CD8-positive, alpha-beta memory T cell (primary cell): Measurements from ENCODE around the gene VWA5B1. TPM values are rescaled to one million over a fixed set of nuclear protein-coding genes. Genes with fewer than 3 reads are reported as not detected.

ENCODE experiments used
- CTCF ChIA-PET: fragments of 350-600 bp; sonication (Branson Sonifier 250); formaldehyde crosslinking; loops from one replicate; lab custom pipeline; 2021; ENCODE audit warnings: antibody characterized with exemption; lab: Charles Lee
- POLR2A ChIA-PET: fragments of 350-600 bp; sonication (Branson Sonifier 250); formaldehyde crosslinking; loops from one replicate; lab custom pipeline; 2021; ENCODE audit warnings: antibody characterized with exemption; lab: Charles Lee
- DNase-seq, 5 donors: peaks; one replicate each; pipeline versions ENCODE4 v3.0.0 to v3.0.0-alpha.2; 2020 to 2022; ENCODE audit warnings: mixed read lengths in 1 of 5
- H3K27ac ChIP-seq: one replicate; pipeline ENCODE4 v1.7.0; 2013; ENCODE audit warnings: low read depth, mild to moderate bottlenecking, low read length, moderate library complexity
- H3K27me3 ChIP-seq: 2 replicates; pipeline ENCODE4 v1.7.0; 2013; ENCODE audit warnings: low read length, mild to moderate bottlenecking; ENCODE audit not compliant: insufficient read depth, poor library complexity, severe bottlenecking
- H3K36me3 ChIP-seq: 2 replicates; pipeline ENCODE4 v1.7.0; 2013; ENCODE audit warnings: mild to moderate bottlenecking, low read length, moderate library complexity; ENCODE audit not compliant: insufficient read depth
- H3K4me1 ChIP-seq: 2 replicates; pipeline ENCODE4 v1.7.0; 2013; ENCODE audit warnings: mild to moderate bottlenecking, low read length, moderate library complexity; ENCODE audit not compliant: insufficient read depth
- H3K4me3 ChIP-seq: 2 replicates; pipeline ENCODE4 v1.7.0; 2013; ENCODE audit warnings: mild to moderate bottlenecking, low read length
- H3K9me3 ChIP-seq: 2 replicates; pipeline ENCODE4 v1.7.0; 2013; ENCODE audit warnings: mild to moderate bottlenecking, low read length
- H3K27ac Mint-ChIP-seq, 8 donors: one replicate each; pipeline ENCODE4 v1.8.0; 2020 to 2021; ENCODE audit warnings: mixed read lengths in 8 of 8, mild to moderate bottlenecking in 6 of 8, inconsistent platforms in 3 of 8, moderate library complexity in 3 of 8
- H3K27me3 Mint-ChIP-seq, 2 donors: one replicate each; pipeline ENCODE4 v1.8.0; 2020 to 2021; ENCODE audit warnings: mixed read lengths in 2 of 2, mild to moderate bottlenecking in 1 of 2, moderate library complexity in 1 of 2
- H3K36me3 Mint-ChIP-seq, 3 donors: one replicate each; pipeline ENCODE4 v1.8.0; 2020 to 2021; ENCODE audit warnings: mixed read lengths in 3 of 3, inconsistent platforms in 1 of 3, mild to moderate bottlenecking in 1 of 3
- H3K4me1 Mint-ChIP-seq, 3 donors: one replicate each; pipeline ENCODE4 v1.8.0; 2020 to 2021; ENCODE audit warnings: mixed read lengths in 3 of 3, inconsistent platforms in 1 of 3, mild to moderate bottlenecking in 1 of 3
- H3K4me3 Mint-ChIP-seq, 7 donors: one replicate each; pipeline ENCODE4 v1.8.0; 2020 to 2021; ENCODE audit warnings: mixed read lengths in 7 of 7, mild to moderate bottlenecking in 6 of 7, moderate library complexity in 4 of 7, inconsistent platforms in 2 of 7
- H3K9me3 Mint-ChIP-seq, 5 donors: one replicate each; pipeline ENCODE4 v1.8.0; 2020 to 2022; ENCODE audit warnings: mixed read lengths in 5 of 5, mild to moderate bottlenecking in 3 of 5, moderate library complexity in 2 of 5, inconsistent platforms in 1 of 5
- polyA plus RNA-seq: library from polyadenylated mRNA; unstranded; fragments of 300-500 nt; fragmentation: Illumina TruSeq; gene quantifications from one replicate; pipeline ENCODE4 v1.2.3, GENCODE V29; 2021
- total RNA-seq, 2 experiments: library from RNA; stranded (reverse); gene quantifications; one replicate each; pipeline ENCODE4 v1.2.3, GENCODE V29; 2021

The VWA5B1 gene
- total and polyA plus RNA-seq, 3 experiments from 2014 or later, result not detected

DNA sequence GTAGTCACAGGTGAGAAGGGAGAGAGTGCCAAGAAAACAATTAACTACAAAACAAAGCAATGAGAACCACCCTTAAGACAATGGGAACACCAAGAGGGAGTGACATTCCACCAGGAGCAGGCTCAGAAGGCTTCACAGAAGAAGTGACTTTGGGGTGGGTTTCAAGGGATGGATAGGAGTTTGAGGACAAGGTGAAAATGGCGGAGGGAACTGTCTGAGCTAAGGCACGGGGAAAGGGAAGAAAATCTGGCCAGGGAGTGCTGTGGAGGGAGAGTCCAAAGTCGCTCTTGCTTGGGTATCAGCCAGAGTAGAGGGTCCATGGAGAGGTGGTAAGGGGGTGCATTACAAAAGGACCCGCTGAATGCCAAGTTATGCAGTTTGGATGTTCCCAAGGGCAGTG is 108.1 kb downstream of the VWA5B1 start:
- H3K4me3 ChIP-seq, result no peak overlapping the region
- H3K27ac ChIP-seq, result no peak overlapping the region
- ChIA-PET POLR2A (no interaction called here), CTCF (no interaction called here)
- Mint-ChIP-seq H3K36me3 (peaks cover 0 to 6% (median 0%) of the 10 kb centered on the region in 3 donors), H3K27me3 (peaks cover 21 to 58% of the 10 kb centered on the region in 2 donors), H3K4me3 (no peak overlapping the region), H3K9me3 (peaks cover 8 to 18% (median 17%) of the 10 kb centered on the region in 5 donors), H3K27ac (no peak overlapping the region), H3K4me1 (no peaks in the 10 kb centered on the region)
- peaks cover 1% of the 10 kb centered on the region for H3K27me3 ChIP-seq
- no peaks in the 10 kb centered on the region for H3K4me1 ChIP-seq
- DNase-seq, result no peak
- H3K9me3 ChIP-seq, result no peaks in the 10 kb centered on the region
- H3K36me3 ChIP-seq, result no peaks in the 10 kb centered on the region

DNA sequence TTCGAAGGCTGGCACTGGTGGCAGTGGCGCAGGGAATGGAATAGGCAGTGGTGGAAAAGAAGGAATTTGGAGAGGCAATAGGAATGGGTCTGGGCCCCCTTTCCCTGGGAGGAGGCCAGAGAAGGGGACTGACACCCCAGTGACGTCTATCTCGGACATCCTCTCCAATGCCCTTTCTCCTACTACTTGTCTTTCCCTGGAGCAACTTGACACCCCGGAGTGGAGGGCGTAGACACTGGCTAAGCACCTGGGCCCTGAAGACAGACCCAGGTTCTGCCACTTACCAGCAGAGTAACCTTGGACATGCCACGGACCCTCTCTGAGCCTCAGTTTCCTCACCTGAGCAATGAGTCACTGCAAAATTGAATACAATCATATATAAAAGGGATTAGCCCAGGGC is 108.5 kb downstream of the VWA5B1 start:
- peaks cover 8 to 17% (median 13%) of the 10 kb centered on the region in 5 donors for H3K9me3 Mint-ChIP-seq
- Histone ChIP-seq H3K4me1 (no peaks in the 10 kb centered on the region), H3K36me3 (no peaks in the 10 kb centered on the region), H3K27ac (no peak overlapping the region), H3K9me3 (no peaks in the 10 kb centered on the region), H3K27me3 (peaks cover 4% of the 10 kb centered on the region), H3K4me3 (no peak overlapping the region)
- peaks cover 23 to 63% of the 10 kb centered on the region in 2 donors for H3K27me3 Mint-ChIP-seq
- peaks cover 0 to 6% (median 0%) of the 10 kb centered on the region in 3 donors for H3K36me3 Mint-ChIP-seq
- ChIA-PET CTCF (no interaction called here), POLR2A (no interaction called here)
- no peak overlapping the region for H3K4me3 Mint-ChIP-seq
- peak overlapping the region in 1 of 8 donors; percentile 68 for H3K27ac Mint-ChIP-seq
- H3K4me1 Mint-ChIP-seq, result no peaks in the 10 kb centered on the region
- DNase-seq, result no peak

DNA sequence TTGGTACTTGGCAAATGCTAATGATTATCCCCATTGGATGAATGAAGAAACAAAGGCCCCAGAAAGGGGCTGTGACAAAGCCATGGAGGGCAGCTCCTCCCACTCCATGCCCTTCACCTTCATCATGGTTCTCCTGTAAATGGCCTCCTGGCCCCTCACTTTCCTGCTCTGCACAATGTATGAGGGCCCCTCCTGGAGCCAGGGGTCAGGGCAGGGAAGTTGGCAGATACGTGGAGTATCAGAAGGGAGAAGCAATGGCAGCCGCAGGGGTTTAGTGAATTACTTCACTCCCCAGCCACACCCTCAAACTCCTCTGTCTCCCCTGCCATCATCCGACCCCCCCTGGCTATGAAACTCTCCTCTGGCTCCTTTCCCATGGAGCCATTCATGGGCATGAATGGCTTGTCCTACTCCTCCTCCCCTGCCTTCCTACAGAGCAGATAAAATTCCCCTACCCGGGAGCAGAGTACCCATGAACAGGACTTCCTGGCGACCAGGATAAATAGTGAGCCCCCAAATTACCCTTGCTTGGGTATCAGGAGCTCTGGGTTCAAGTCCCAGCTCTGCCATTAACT is 109.0 kb downstream of the VWA5B1 start:
- Mint-ChIP-seq H3K9me3 (peaks cover 8 to 16% (median 11%) of the 10 kb centered on the region in 5 donors), H3K27me3 (peaks cover 28 to 68% of the 10 kb centered on the region in 2 donors), H3K36me3 (peaks cover 0 to 6% (median 0%) of the 10 kb centered on the region in 3 donors), H3K27ac (no peak overlapping the region), H3K4me1 (no peaks in the 10 kb centered on the region), H3K4me3 (no peak overlapping the region)
- no peaks in the 10 kb centered on the region for H3K4me1 ChIP-seq
- no peak for DNase-seq
- H3K27me3 ChIP-seq, result peaks cover 9% of the 10 kb centered on the region
- no peaks in the 10 kb centered on the region for H3K9me3 ChIP-seq
- H3K4me3 ChIP-seq, result no peak overlapping the region
- H3K36me3 ChIP-seq, result no peaks in the 10 kb centered on the region
- no peak overlapping the region for H3K27ac ChIP-seq
- CTCF ChIA-PET, result no interaction called here
- POLR2A ChIA-PET, result no interaction called here

DNA sequence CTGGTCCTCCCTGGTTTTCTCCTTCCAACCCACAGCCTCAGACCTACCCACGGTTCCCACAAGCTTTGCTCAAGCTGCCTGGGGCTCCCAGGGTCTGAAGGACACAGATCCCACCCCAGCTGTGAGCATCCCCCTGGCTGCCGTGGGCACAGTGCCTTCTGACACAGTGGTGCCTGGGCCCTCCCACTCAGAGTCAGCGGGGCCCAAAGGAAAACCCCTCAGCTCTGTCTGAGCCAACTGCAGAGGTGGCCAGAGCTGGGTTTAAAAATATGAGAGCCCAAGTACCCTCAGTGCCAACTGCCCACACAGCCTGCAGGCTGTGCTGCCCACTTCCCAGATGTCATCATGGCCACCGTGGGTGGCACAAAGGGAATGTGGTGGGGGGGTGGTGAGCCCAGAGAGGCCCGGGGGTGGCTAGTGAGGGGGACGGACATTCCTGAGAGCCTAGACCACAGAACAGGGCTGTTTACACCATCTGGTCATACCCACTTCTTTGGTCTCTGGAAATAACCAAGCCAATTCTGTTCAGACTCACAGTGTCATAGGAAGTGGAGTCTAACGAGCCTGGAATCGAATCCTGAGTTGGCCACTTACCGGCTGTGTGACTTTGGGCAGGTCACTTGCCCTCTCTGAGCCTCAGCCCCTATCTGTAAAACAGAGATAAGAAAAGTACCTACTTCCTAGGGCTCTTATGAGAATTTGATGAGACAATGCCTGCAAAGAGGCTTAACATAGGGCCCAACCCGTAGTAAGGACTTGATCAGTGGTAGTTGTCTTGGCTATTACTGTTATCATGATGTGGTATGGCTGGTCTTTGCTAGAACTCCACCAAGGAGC is 109.9 kb downstream of the VWA5B1 start:
- Mint-ChIP-seq H3K4me3 (no peak overlapping the region), H3K9me3 (peaks cover 1 to 7% (median 6%) of the 10 kb centered on the region in 5 donors), H3K36me3 (peaks cover 0 to under 1% (median 0%) of the 10 kb centered on the region in 3 donors), H3K27me3 (peaks cover 34 to 72% of the 10 kb centered on the region in 2 donors), H3K27ac (no peak overlapping the region), H3K4me1 (no peaks in the 10 kb centered on the region)
- H3K27me3 ChIP-seq, result peaks cover 11% of the 10 kb centered on the region
- ChIA-PET CTCF (no interaction called here), POLR2A (no interaction called here)
- no peak overlapping the region for H3K27ac ChIP-seq
- H3K36me3 ChIP-seq, result no peaks in the 10 kb centered on the region
- no peak for DNase-seq
- H3K9me3 ChIP-seq, result no peaks in the 10 kb centered on the region
- H3K4me3 ChIP-seq, result no peak overlapping the region
- H3K4me1 ChIP-seq, result no peaks in the 10 kb centered on the region

DNA sequence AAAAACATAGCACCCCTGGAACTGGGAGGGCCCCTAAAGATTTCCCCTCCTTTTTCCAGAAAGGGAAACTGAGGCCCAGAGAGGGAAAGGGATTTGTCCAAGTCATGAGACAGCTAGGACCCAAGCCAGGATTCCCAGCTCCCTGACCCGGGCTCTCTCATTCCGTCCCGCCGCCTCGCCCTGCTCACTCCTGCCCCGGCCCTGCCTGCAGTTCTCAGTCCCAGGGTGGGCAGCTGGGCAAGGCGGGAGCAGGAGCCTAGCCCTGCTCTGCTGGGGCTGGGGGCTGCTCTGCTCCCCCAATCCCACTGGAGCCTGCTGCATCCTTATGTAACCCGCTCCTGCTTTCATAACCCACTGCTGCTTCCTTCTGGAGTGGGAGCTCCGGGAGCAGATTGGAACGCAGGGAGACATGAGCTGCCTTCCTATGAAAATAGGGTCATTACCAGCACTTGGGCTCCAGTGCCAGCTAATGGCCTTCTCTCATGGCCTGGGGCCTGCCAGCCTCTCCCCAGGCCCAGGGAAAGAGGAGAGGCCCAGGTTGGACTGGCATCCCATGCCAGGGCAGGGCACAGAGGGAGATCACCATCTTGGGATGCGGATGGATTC is 110.8 kb downstream of the VWA5B1 start:
- Histone ChIP-seq H3K9me3 (no peaks in the 10 kb centered on the region), H3K4me3 (no peak overlapping the region), H3K27ac (no peak overlapping the region), H3K4me1 (no peaks in the 10 kb centered on the region), H3K27me3 (peaks cover 11% of the 10 kb centered on the region), H3K36me3 (no peaks in the 10 kb centered on the region)
- ChIA-PET POLR2A (no interaction called here), CTCF (no interaction called here)
- Mint-ChIP-seq H3K4me1 (no peaks in the 10 kb centered on the region), H3K27me3 (peaks cover 33 to 75% of the 10 kb centered on the region in 2 donors), H3K27ac (no peak overlapping the region), H3K4me3 (no peak overlapping the region), H3K36me3 (peaks cover 0 to 4% (median 0%) of the 10 kb centered on the region in 3 donors), H3K9me3 (peaks cover 0 to under 1% (median 0%) of the 10 kb centered on the region in 5 donors)
- DNase-seq, result no peak

DNA sequence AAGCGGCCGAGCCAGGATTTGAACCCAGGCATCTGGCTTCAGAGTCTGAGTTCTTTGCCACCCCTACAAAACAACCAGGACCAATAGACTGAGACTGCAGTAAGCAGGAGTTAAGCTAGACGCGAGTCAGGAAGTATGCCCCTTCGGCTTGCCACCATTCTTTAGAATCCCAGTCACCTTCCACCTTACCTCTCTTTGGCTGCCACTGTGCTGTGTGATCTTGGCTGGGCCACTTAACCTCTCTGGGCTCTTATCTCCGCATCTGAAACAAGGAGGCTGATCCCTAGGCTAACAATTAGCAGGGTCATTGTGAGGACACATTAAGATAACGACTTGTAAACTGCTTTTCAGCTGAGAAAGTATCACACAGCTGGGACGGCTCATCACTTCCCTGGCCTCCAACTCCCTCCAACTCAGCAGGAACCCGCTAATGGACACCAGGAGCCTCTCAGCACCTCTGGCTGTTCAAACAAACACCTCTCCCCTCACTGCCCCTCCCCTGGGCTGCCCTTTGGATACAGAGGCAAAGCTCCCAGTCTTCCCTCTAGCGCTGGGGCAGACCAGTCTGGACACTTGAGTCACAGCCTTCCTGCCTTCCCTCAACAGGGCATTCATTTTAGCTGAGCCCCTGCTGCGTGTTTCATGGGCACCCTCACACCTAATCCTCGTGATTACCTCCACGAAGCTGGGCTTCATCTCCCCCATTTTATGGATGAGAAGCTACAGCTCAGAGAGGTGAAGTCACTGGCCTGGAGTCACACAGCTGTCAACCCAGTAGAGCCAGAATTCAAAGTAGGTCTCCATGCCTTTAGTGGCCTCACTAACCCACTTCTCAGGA is 112.1 kb downstream of the VWA5B1 start:
- Mint-ChIP-seq H3K4me1 (no peaks in the 10 kb centered on the region), H3K27ac (no peak overlapping the region), H3K36me3 (peaks cover 0 to 4% (median 0%) of the 10 kb centered on the region in 3 donors), H3K4me3 (no peak overlapping the region), H3K9me3 (peaks cover 0 to 2% (median 0%) of the 10 kb centered on the region in 5 donors), H3K27me3 (peaks cover 40 to 80% of the 10 kb centered on the region in 2 donors)
- no peak for DNase-seq
- H3K9me3 ChIP-seq, result no peaks in the 10 kb centered on the region
- peaks cover 11% of the 10 kb centered on the region for H3K27me3 ChIP-seq
- ChIA-PET POLR2A (no interaction called here), CTCF (no interaction called here)
- no peaks in the 10 kb centered on the region for H3K36me3 ChIP-seq
- no peak overlapping the region for H3K27ac ChIP-seq
- no peaks in the 10 kb centered on the region for H3K4me1 ChIP-seq
- H3K4me3 ChIP-seq, result no peak overlapping the region

DNA sequence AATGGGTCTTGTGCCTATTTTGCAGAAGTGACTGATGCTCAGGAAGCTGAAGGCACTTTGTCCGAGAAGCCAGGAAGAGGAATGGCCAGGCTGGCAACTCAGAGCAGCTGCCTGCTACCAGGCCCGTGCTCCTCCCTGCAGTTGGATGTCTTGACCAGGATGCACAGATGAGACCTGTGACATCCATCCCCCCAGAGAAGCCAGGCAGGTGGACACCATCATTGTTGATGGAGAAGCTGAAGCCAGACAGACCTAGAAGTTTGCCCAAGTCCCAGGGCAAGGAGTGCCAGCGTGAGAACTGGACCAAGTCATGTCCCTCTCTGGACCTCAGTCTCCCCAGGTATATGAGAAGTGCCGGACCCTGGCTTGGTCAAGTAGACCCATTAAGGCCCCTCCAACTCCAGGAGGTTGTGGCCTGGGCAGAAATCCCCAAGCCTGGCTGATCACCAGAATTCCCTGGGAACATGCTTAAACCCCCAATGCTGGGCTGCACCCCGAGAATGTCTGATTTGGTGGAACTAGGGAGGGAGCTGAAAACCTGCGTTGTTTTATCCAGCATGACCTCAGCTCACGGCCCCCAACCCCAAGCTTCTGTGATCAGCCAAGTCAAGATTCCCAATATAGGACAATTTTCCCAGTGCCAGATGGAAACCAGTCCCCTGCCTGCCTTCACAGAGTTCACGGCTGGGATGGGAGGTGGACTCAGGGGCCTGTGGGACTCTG is 112.9 kb downstream of the VWA5B1 start:
- Histone ChIP-seq H3K36me3 (no peaks in the 10 kb centered on the region), H3K27me3 (peaks cover 11% of the 10 kb centered on the region), H3K4me3 (no peak overlapping the region), H3K27ac (no peak overlapping the region), H3K9me3 (no peaks in the 10 kb centered on the region), H3K4me1 (no peaks in the 10 kb centered on the region)
- Mint-ChIP-seq H3K9me3 (peaks cover 0 to 2% (median 0%) of the 10 kb centered on the region in 5 donors), H3K4me1 (no peaks in the 10 kb centered on the region), H3K4me3 (no peak overlapping the region), H3K36me3 (peaks cover 0 to 4% (median 0%) of the 10 kb centered on the region in 3 donors), H3K27ac (no peak overlapping the region), H3K27me3 (peaks cover 36 to 75% of the 10 kb centered on the region in 2 donors)
- ChIA-PET CTCF (no interaction called here), POLR2A (no interaction called here)
- no peak for DNase-seq
